ENCODE data around the gene OCEL1.

DNA sequence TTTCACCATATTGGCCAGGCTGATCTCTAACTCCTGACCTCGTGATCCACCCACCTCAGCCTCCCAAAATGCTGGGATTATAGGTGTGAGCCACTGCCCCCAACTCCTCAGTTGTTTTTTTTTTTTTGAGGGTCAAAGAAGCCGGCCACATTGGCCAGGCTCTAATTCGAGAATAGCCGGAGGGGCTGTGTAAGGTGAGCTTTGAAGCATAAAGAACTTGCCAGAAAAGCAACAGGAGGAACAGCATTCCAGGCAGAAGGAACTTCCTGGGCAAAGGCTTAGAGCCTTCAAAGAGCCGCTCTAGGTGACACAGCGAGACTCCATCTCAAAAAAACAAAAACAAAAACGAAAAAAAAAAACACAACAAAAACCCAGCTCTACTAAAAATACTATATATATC is 40.0 kb downstream of the OCEL1 start:
- TF ChIP-seq POLR2A (IDR thresholded peaks at IDR 0.05; ENCODE audit: extremely low read depth, insufficient read length) (no peak), MYC (IDR thresholded peaks at IDR 0.05; ENCODE audit: low read depth, low read length) (no peak)
- TF ChIP-seq, protein P1, sequence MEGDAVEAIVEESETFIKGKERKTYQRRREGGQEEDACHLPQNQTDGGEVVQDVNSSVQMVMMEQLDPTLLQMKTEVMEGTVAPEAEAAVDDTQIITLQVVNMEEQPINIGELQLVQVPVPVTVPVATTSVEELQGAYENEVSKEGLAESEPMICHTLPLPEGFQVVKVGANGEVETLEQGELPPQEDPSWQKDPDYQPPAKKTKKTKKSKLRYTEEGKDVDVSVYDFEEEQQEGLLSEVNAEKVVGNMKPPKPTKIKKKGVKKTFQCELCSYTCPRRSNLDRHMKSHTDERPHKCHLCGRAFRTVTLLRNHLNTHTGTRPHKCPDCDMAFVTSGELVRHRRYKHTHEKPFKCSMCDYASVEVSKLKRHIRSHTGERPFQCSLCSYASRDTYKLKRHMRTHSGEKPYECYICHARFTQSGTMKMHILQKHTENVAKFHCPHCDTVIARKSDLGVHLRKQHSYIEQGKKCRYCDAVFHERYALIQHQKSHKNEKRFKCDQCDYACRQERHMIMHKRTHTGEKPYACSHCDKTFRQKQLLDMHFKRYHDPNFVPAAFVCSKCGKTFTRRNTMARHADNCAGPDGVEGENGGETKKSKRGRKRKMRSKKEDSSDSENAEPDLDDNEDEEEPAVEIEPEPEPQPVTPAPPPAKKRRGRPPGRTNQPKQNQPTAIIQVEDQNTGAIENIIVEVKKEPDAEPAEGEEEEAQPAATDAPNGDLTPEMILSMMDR (IDR thresholded peaks at IDR 0.05; ENCODE audit: low read depth, low read length), result no peak
- TF ChIP-seq, protein P2, sequence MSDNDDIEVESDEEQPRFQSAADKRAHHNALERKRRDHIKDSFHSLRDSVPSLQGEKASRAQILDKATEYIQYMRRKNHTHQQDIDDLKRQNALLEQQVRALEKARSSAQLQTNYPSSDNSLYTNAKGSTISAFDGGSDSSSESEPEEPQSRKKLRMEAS (IDR thresholded peaks at IDR 0.05; ENCODE audit: low read depth, low read length), result no peak
